ENCODE data around the gene CPOX. TPM values are rescaled to one million over a fixed set of nuclear protein-coding genes. Genes with fewer than 3 reads are reported as not detected.

CPOX gene
- total and polyA plus RNA-seq, 8 donors: 4.1 to 43.7 (median 14.9) TPM

DNA sequence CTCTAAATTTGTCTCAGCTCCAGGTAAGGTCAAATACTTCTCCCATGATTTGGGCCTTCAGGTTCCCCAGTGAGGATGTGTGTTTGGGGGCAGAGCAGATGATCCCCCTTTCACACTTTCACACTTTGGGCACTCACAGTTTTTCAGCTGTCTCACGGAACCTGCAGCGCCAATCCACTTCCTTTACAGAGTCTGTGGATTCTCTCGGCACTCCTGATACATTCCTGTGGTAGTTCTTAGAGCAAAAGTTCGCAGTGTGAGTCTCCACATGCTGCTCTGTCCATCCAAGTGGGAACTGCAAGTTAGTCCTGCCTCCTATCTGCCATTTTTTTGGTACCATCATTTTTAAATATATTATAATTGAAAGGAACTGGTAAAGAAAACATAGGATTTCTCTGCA, 20.2 kb upstream of the CPOX start:
- DNase-seq: no peak
- H3K9me3 ChIP-seq: no peaks in the 10 kb centered on the region
- intact Hi-C loops (cut with DNase I; ENCODE audit: low total_unique reads): no loop called here
- no peaks in the 10 kb centered on the region for H3K4me1 ChIP-seq
- no peaks in the 10 kb centered on the region for H3K27me3 ChIP-seq
- no peak overlapping the region for H3K27ac ChIP-seq
- no peak overlapping the region for H3K4me3 ChIP-seq
- no peak for TF ChIP-seq POLR2A (IDR thresholded peaks at IDR 0.05)
- no peak for TF ChIP-seq CTCF (IDR thresholded peaks at IDR 0.05)
- no peak for TF ChIP-seq POLR2AphosphoS5 (IDR thresholded peaks at IDR 0.05)
- no peak for TF ChIP-seq EP300 (IDR thresholded peaks at IDR 0.05)
- 83 to 89% (median 85%) methylated on average over 4 of the region's 4 CpGs for whole genome bisulfite sequencing, 5 donors
- no peaks in the 10 kb centered on the region for H3K36me3 ChIP-seq

GRCh38 chr3:98612996-98613517, 19.6 kb upstream of the CPOX start:
- H3K4me3 ChIP-seq: no peak overlapping the region
- TF ChIP-seq CTCF (IDR thresholded peaks at IDR 0.05): no peak
- no peak for TF ChIP-seq POLR2AphosphoS5 (IDR thresholded peaks at IDR 0.05)
- TF ChIP-seq POLR2A (IDR thresholded peaks at IDR 0.05): no peak
- no peak for TF ChIP-seq EP300 (IDR thresholded peaks at IDR 0.05)
- DNase-seq: peak in 1 of 2 donors; percentile 16
- H3K36me3 ChIP-seq: no peaks in the 10 kb centered on the region
- peak overlapping the region in 1 of 5 donors; percentile 22 for H3K27ac ChIP-seq
- 89 to 97% (median 94%) methylated on average over 5 to 6 of the region's 6 CpGs for WGBS, 5 donors
- no peaks in the 10 kb centered on the region for H3K9me3 ChIP-seq
- no peaks in the 10 kb centered on the region for H3K27me3 ChIP-seq
- intact Hi-C loops (cut with DNase I; ENCODE audit: low total_unique reads): no loop called here
- no peaks in the 10 kb centered on the region for H3K4me1 ChIP-seq

DNA sequence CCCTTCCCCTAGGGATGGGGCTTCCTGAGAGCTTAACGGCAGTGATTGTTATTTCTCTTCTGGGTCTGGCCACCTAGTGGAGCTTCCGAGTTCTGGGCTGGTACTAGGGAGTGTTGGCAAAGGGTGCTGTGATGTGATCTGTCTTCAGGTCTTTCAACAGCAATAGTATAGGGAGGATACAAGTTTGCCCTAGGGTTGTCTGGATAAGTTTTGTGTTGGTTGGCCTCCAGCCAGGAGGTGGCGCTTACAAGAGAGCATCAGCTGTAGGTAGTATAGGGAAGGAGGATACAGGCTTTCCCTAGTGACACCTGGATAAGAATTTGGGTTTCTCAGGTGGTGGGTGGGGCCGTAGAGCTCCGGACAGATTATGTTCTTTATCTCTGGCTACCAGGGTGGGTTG, 19.2 kb upstream of the CPOX start:
- Histone ChIP-seq H3K27ac (peak overlapping the region in 1 of 5 donors; percentile 22), H3K4me3 (no peak overlapping the region), H3K36me3 (no peaks in the 10 kb centered on the region), H3K4me1 (no peaks in the 10 kb centered on the region), H3K9me3 (no peaks in the 10 kb centered on the region), H3K27me3 (no peaks in the 10 kb centered on the region)
- intact Hi-C loops (cut with DNase I; ENCODE audit: low total_unique reads): no loop called here
- WGBS, 5 donors: 67 to 87% (median 84%) methylated on average over 5 of the region's 5 CpGs
- no peak for DNase-seq
- TF ChIP-seq EP300 (IDR thresholded peaks at IDR 0.05) (no peak), POLR2A (IDR thresholded peaks at IDR 0.05) (no peak), POLR2AphosphoS5 (IDR thresholded peaks at IDR 0.05) (no peak), CTCF (IDR thresholded peaks at IDR 0.05) (no peak)

DNA sequence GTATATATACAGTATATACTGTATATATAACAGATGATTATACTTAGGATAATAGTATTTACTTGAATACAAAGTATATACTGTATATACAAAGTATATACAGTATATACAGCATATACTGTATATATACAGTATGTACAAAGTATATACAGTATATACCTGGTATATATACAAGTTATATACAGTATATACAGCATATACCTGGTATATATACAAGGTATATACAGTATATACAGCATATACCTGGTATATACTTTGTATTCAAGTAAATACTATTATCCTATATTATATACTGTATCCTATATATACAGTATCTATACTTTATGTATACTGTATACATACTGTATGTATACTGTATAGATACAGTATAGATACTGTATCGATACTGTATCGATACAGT, 14.6 kb upstream of the CPOX start:
- Histone ChIP-seq H3K4me3 (no peak overlapping the region), H3K27me3 (no peaks in the 10 kb centered on the region), H3K27ac (no peak overlapping the region), H3K9me3 (no peaks in the 10 kb centered on the region), H3K36me3 (no peaks in the 10 kb centered on the region), H3K4me1 (no peaks in the 10 kb centered on the region)
- TF ChIP-seq POLR2A (IDR thresholded peaks at IDR 0.05) (no peak), EP300 (IDR thresholded peaks at IDR 0.05) (no peak), POLR2AphosphoS5 (IDR thresholded peaks at IDR 0.05) (no peak), CTCF (IDR thresholded peaks at IDR 0.05) (no peak)
- DNase-seq: no peak
- whole genome bisulfite sequencing, 5 donors: 60 to 97% (median 85%) methylated on average over 2 of the region's 2 CpGs
- intact Hi-C loops (cut with DNase I; ENCODE audit: low total_unique reads): no loop called here
